ENCODE results near the gene SUPT16H. TPM values are rescaled to one million over a fixed set of nuclear protein-coding genes. Genes with fewer than 3 reads are reported as not detected.
A peak's percentile ranks its signal among the peaks of the same experiment; 100 is the strongest.
"Not testable (repeated sequence)": the region's sequence is repeated elsewhere in the genome, so short reads cannot be mapped to it uniquely, and the experiment has no call there.

The SUPT16H gene
- total RNA-seq, 1 experiment from 2014 or later, result 104 TPM

- DNase-seq (ENCODE audit: low spot score), result no peak
Measured at GRCh38 chr14:21367582-21368144, 16.2 kb downstream of the SUPT16H start.

GRCh38 chr14:21356511-21356910, 27.3 kb downstream of the SUPT16H start:
- DNase-seq (ENCODE audit: low spot score), result no peak

GRCh38 chr14:21352587-21352986, 31.2 kb downstream of the SUPT16H start:
- DNase-seq (ENCODE audit: low spot score), result no peak

GRCh38 chr14:21350539-21350938, 33.3 kb downstream of the SUPT16H start:
- DNase-seq (ENCODE audit: low spot score), result no peak

GRCh38 chr14:21347201-21347600, 36.6 kb downstream of the SUPT16H start:
- no peak for DNase-seq (ENCODE audit: low spot score)

- DNase-seq (ENCODE audit: low spot score), result no peak
Measured at GRCh38 chr14:21346532-21347135, 37.2 kb downstream of the SUPT16H start.

- DNase-seq (ENCODE audit: low spot score), result no peak
Measured at GRCh38 chr14:21343035-21343794, 40.6 kb downstream of the SUPT16H start.

- DNase-seq (ENCODE audit: low spot score), result no peak
Measured at GRCh38 chr14:21334202-21334906, 49.5 kb downstream of the SUPT16H start.

GRCh38 chr14:21332950-21333349, 50.9 kb downstream of the SUPT16H start:
- DNase-seq (ENCODE audit: low spot score), result no peak

GRCh38 chr14:21326972-21327371, 56.8 kb downstream of the SUPT16H start:
- DNase-seq (ENCODE audit: low spot score), result no peak

GRCh38 chr14:21322716-21323115, 61.1 kb downstream of the SUPT16H start:
- no peak for DNase-seq (ENCODE audit: low spot score)

- no peak for DNase-seq (ENCODE audit: low spot score)
Measured at GRCh38 chr14:21320913-21321312, 62.9 kb downstream of the SUPT16H start.

- DNase-seq (ENCODE audit: low spot score), result no peak
Measured at GRCh38 chr14:21317398-21317797, 66.4 kb downstream of the SUPT16H start.

- DNase-seq (ENCODE audit: low spot score), result no peak
Measured at GRCh38 chr14:21313512-21313911, 70.3 kb downstream of the SUPT16H start.

- no peak for DNase-seq (ENCODE audit: low spot score)
Measured at GRCh38 chr14:21311614-21312013, 72.2 kb downstream of the SUPT16H start.

GRCh38 chr14:21309956-21310355, 73.9 kb downstream of the SUPT16H start:
- no peak for DNase-seq (ENCODE audit: low spot score)

- DNase-seq (ENCODE audit: low spot score), result no peak
Measured at GRCh38 chr14:21309238-21309636, 74.6 kb downstream of the SUPT16H start.

GRCh38 chr14:21308479-21309237, 75.2 kb downstream of the SUPT16H start:
- DNase-seq (ENCODE audit: low spot score), result peak; percentile 33

- DNase-seq (ENCODE audit: low spot score), result no peak
Measured at GRCh38 chr14:21308132-21308478, 75.7 kb downstream of the SUPT16H start.

- DNase-seq (ENCODE audit: low spot score), result no peak
Measured at GRCh38 chr14:21307637-21308036, 76.2 kb downstream of the SUPT16H start.

- DNase-seq (ENCODE audit: low spot score), result not testable (repeated sequence)
Measured at GRCh38 chr14:21302836-21303140, 81.0 kb downstream of the SUPT16H start.
